NCI-H2029 (cell line): ENCODE measurements around the gene RPTOR.
"Not testable (repeated sequence)": the region's sequence is repeated elsewhere in the genome, so short reads cannot be mapped to it uniquely, and the experiment has no call there.

Experiments
- DNase-seq: peaks from one replicate; lab custom pipeline; 2025; lab: John Stamatoyannopoulos, UW

The RPTOR gene

DNA sequence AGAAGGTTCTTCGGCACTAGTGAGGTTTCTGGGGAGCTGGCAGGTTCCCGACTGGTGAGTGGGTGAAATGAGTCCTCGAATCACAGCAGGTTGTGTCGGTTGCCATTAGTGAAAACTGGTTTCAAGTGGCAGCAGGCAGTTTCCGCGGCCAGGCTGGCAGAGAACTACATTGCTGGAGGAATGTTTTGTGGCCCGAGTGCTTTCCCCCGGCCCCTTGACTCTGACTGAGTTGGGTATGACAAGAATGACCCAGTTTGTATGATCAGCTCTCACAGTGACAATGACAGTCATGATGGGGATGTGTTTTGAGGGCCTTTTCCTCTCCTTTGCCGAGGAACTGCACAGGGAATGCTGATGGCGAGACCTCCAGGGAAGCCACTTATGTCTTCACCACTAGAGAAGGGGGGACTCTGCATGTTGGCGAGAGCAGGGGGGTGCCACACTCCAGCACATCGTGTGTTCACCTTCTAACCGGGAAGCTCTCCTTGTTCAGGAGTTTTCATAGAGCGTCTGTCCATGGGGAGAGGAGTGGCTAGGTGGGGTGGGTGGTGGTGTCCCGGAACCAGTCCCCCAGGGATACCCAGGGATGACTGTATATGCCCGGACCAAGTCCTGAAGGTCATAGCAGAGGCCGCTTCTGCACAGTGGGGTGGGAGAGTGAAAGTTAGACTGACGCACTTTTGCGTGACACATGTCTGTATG is 241.0 kb downstream of the RPTOR start:
- peak; percentile 42 for DNase-seq

DNA sequence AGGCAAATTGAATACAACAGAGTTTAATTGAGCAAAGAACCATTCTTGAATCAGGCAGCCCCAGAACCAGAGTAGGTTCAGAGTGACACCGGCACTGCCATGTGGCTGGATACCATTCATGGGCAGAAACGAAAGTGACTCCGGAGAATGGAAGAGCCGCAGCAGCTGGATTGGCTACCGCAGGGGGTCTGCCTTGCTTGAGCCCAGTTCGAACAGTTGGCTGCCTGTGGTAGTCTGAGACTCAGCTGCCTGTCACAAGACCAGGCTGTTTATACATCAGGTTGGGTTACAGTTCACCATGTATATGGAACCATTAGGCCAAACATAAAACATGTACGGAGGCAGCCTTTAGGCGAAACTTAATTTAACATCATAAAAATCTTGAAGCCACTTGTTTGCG is 241.8 kb downstream of the RPTOR start:
- DNase-seq: peak; percentile 58

DNA sequence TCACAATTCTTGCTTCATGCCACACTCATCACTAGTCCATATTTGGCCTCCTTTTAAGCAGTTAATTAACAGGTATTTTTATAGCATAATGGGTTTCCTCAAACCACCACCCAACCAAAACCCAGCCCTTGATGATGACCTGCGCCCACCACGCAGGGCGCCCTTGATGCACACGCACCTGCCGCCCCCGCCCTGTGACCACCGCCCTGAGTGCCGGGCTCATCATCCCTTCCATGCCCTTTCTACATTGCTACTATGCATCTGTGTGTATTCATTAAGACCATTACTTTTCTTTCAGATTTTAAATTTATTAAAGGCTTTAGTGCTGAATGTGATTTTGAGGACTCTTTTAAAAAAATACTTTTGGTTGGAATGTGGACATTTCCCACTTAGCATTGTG is 242.2 kb downstream of the RPTOR start:
- no peak for DNase-seq

DNA sequence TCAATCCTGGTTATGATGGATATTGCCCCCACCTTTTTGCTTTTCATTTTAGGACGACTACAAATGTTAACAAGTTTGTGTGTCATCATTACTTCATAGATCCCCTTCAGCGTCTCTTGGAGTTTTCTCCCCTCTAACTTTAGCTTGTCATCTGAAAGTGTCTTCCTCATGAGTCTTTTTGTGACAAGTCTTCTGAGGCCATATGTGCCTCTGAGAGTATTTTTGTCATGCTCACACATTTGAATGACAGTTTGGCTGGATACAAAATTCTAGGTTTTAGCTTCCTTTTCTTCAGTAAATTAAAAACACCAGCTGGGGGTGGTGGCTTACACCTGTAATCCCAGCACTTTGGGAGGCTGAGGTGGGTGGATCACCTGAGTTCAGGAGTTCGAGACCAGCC is 243.2 kb downstream of the RPTOR start:
- no peak for DNase-seq

DNA sequence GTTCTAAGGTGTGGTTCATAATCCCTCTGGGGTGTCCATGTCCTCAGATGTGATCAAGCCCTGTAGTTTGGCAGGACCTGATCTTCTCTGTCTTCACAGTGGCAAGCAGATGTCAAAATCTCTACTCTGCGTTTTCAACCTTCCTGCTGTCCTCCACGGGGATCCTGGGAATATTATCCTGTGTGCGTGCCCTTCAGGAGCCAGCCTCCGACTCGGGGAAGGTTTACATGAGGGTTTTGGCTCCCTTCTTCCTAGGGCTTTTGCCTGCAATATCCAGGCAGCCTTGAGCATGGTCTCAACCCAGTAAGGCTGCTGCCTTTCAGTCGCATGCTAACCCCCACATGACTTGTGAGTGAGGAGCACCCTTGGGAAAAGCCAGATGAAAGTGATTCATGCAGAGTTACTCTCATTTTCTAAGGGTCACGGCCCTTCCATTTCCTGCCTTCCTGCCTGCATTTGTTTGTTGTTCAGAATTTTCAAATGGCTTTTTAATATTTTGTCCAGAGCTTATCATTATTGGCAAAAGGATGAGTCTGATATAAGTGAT is 244.8 kb downstream of the RPTOR start:
- DNase-seq: no peak

DNA sequence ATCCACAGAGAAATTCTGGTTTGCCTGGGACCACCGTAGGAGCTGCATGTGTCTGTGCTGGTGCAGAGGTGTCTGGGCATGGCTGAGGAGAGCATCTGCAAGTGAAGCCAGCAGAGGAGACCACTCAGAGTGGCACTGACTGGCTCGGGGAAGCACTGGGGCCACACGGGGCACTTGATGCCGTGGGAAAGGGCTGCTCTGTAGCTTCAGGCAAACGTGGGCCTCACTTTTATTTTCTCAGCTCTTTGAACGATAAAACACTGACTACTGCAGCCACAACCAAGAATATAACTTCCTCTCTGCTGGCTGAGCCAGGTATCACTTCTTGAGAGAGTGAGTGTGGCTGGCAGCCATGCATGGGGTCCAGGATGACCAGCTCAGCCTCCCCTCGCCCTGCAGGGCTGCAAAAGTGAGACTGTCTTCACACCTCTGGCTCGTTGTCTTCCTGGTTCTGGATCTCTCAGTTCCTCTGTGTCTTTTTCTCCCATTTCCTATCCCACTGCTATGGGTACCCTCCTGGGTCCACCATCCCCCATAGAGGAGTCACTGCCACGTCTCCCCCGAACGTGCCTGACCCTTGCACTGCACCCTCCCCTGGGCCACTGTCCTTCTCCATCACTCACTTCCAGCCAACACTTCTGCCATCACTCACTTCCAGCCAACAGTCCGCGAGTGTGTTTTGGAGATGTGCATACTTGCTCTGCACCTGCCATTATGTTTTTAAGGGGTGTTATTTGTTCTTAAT is 245.6 kb downstream of the RPTOR start:
- DNase-seq: no peak

DNA sequence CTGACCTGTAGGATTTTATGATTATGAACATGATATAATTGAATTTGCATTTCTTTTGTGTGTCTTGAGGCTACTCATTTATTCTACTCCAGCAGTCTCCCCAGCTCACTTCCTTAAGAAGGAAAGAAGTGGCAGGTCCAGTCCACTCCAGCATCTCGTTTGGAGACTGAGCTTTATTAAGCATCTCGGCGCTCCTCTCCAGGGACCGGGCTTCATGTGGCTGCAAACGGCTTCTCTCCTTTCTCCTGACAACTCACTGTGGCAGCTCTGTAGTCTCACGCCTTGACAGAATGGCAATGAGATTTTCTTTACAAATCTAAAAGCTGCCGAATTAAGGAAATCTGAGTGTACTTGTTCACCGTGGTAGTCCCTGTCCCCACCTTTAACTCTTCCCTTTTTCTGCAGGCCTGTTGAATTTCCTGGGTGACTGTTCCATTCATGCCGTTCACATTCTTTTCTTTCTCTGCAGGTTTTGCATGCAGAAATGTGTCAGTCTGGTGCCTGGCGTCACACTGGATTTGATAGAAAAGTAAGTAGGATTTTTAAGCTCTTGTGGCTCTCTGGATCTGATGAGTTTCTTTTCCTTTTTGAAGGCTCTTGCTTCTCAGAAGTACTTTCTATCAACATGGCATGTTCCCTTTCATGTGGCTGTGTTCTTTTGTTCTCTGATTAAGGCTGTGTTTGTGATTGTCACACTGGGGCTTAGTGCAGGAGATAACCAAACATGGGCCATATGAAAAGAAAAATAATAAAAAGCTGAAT is 246.5 kb downstream of the RPTOR start:
- DNase-seq: no peak

DNA sequence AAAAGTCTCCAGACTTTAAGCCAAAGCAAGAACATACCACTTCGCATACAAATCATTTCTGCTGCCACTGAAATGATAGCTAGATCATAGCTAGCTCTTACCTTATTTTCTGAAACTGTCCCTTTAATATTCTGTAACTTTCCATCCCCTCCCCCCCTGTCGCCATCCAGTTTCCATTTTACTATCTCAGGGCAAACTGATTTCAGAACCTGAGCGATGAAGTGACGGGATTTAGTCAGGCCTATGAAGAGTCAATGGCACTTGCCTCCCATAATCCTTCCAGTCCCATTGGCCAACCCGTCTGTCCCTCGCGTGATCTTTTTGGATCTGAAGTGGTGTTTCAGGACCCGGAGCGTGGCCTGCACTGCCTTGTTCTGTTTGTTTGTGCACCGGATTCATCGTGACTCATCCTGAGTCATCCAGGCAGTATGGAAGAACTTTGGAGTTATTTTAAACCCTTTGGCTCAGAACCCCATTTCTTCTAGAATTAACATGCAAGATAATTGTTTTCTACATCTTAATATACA is 247.2 kb downstream of the RPTOR start:
- no peak for DNase-seq

DNA sequence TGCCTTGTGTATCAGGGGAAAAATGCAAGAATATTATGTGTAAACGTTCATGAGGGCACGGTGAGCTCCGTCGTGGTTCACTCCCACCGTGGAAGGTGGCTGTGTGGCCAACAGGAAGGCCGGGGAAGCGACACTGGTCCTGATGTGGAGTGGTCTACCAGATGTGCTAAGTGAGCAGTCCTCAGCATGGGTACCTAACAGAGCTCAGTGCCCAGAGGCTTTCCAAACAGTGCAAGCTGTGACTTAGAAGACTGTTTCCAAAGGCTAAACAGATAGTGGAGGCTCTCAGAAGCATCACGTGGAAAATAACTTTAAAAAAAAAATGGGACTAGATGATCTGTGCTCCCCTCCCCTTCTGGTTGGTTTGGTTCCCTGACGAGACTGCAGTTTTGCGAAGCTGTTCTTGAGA is 247.7 kb downstream of the RPTOR start:
- no peak for DNase-seq

DNA sequence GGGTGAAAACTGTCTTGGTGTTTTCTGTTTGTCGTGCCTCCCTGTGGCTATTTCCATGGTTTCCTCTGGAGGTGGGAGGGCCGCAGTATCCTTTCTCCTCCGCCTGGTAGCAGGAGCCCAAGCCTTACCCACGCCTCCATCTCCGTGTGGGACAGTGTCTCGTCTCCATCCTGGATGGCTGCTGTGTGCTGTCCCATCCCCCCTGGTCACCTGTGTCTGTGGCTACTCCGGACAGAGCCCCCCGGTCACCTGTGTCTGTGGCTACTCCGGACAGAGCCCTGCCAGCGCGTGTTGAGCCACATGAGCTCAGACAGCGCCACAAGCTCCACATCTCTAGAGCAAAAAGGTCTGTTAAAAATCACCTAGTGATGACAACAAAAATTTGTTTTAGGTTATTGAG is 248.8 kb downstream of the RPTOR start:
- no peak for DNase-seq

DNA sequence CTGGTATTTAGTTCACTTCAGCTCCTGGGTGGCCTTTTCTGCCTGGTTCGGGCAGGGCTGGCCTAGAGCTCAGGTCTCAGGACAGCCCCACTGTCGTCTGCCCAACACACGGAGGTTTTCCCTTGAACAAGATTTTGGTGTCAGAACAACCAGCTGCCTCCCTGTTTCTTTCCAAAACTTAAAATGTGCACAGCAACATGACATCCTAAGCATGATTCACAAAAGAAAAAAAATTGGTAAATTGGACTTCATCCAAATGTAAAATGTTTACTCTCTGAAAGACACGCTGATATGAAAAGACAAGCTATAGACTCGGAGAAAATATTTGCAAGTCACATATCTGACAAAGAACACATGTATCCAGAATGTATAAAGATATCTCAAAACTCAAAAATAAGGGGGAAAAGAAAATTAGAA is 249.2 kb downstream of the RPTOR start:
- DNase-seq: no peak

DNA sequence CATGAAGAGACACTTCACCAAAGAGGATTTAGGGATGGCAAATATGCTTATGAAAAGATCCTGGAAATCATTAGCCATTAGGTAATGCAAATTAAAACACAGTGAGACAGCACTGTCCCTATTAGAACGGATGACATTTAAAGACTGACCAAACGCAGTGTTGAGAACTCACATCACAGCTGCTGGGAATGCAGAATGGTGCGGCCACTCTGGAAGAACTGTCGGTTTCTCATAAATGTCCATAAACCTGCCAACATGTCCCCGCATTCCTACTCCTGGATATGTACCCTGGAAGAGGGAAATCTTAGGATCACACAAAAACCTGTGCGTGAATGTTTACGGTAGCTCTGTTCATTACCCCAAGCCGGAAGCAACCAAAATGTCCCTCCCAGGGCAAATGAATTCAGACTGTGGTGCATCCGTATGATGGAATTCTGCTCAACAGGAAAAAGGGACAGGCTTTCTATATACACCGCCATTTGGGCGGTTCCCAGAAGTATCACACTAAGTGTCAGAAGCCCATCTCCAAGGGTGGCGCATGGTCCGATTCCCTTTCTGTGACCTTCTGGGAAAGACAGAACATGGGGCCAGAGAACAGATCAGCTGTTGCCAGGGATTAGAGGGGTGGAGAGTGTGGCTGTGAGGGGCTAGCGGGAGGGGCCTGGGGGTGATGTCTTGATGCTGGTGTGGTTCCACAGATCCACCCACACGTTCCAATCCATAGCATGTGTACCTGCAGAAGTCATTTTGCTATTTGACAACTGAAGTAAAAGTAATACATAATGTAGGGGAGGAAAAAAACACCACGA is 249.8 kb downstream of the RPTOR start:
- no peak for DNase-seq

DNA sequence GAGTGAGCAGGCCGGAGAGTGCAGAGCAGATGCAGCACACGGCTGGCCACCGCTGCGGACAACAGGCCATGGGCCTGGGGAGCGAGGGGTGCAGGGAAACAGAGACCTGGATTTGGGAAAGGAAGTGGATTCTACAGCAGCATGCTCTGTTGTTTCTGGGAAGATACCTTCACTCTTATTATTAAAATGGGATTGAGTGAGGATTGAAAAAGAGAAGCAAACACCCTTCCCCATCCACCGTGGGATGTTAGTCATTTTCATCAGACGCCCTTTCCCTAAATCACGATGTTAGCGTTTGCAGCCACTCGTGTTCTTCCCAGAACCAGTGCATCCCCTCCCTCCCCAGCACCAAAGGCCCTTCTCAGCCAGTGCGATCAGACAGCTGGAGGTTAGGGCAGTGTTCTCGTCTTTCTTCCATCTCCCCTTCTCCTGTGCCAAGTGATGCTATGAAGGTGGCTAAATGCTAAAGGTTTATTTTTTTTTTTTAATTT is 250.5 kb downstream of the RPTOR start:
- no peak for DNase-seq

DNA sequence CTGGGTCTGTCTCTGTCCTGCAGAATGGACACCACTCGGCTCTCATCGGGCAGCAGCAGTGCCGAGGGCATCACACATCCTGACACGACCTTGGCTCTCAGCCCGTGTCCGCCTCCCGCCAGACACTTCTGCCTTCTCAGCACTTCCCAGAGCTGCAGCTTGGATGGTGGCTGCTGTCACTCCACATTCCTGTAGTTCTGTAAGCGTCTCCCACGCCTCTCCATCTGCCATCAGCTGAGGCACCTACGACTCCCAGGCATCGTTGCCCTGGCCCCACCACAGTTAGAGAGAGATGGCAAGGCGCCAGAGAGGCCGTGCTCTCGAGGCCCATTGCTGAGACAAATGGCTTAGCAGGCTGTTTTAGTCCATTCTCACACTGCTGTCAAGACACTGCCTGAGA is 251.1 kb downstream of the RPTOR start:
- no peak for DNase-seq

DNA sequence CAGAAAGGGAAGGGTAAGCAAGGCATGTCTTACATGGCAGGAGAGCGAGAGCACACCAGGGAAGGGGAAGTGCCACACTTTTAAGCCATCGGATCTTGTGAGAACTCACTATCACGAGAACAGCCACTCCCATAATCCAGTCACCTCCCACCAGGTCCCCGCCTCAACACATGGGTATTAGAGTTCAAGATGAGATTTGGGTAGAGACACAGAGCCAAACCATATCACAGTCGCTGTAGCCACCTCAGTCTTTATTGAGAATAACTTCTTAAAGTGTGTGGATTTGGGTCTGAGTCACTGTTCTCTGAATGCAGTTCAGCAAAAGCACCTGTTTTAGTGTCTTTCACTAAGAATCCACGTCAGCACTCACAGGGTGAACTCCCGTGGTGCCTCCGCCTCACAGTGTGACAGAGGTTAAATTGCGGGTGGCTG is 251.8 kb downstream of the RPTOR start:
- DNase-seq: no peak

DNA sequence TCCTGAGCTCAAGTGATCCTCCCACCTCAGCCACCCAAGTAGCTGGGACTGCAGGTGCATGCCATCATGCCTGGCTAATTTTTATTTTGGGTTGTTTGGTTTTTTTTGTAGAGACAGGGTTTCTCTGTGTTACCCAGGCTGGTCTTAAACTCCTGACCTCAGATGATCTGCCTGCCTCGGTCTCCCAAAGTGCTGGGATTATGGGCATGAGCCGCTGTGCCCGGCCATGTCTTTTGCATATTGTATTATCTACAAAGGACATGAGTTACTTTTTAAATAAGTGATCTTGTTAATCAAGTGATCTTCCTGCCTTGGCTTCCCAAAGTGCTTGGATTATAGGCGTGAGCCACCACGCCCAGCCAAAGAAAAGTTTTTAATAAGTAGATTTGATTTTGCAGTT is 252.6 kb downstream of the RPTOR start:
- not testable (repeated sequence) for DNase-seq

DNA sequence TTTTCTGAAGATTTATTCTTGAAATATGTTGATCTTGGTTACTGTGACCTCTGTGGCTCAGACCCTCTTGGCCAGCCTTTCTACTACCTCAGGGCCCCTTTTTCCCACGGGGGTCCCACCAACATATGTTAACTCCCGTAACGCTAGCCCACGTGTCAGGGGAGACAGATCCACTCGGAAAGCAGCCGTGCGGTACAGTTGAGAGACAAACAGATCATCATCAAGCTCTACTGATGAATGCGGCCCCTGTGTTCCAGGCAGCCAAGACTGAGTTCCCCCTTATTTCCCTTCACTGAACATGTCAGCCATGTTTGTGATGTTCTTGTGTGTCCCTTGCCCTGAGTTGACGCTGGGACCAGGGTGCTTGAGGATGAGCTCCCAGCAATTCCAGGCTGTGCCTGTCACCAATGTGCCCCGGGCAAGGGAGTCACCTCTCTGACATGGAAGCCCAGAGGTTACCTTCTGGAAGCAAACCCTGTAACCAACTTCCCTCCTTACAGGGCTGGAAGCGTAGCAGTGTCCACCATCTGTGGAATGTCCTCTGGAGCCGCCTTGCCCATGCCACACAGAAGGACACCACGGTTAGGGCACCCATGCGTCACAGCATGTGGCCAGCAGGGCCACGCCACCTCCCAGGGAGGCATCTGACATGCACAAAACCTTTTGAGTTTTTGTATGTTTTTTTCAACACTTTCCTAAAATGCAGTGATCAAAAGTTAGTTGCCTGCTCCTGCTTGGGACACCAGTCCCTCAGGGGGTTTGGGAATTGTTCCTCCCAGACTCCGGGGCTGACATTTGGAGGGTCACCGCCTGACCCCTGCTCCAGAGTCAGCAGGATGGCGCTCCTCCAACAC is 253.3 kb downstream of the RPTOR start:
- DNase-seq: no peak

DNA sequence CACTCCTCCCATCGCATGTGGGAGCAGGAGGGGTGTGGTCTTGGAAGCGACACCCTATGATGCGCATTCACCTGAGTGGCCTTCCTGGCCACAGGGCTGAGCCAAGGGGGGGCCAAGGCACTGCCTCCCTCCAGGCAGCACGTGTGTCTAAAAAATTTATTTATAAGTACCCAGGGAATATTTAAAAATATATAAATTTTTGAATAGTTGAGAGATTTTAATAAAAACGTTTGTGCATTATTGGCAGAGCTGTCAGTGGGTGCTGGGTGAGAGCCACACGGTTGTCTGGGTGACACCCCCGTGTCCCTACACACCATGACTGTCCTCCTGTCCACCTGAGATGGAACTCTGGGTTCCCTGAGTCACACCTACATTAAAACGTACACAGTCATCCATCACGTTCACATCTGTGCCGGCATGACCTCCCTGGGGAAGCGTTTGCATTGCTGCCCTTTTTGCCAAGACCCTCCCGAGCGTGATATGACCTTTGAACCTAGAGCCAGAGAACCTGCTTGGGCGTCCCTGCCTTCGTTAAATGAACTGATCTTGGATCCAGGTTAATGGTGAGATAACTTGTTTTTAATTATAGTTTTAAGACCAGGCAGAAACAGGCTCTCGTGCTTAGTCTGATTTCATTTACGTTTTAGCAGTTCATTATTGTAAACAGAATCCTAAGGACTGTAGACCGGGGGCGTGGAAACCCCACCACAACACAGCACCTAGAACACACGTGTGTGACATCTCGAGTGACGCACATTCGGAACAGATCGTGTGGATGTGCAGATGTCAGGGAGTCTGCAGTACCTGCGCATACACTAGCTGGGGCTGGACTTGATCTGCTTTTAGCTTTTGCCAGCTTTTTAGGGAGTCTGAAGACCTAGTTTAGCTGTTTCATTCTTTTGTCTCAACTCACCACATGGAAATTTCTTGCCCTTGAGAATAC is 254.2 kb downstream of the RPTOR start:
- no peak for DNase-seq
